Measurements from ENCODE around the gene KLHL40. TPM values are rescaled to one million over a fixed set of nuclear protein-coding genes. Genes with fewer than 3 reads are reported as not detected.

KLHL40 gene
- total RNA-seq, 1 experiment from 2014 or later: not detected

GRCh38 chr3:42647821-42648459, 37.4 kb upstream of the KLHL40 start:
- Histone ChIP-seq H3K14ac (ENCODE audit: insufficient read depth, low read length) (no peak overlapping the region), H3K23ac (ENCODE audit: insufficient read length, low read depth, low read length) (no peak overlapping the region), H3K4me1 (ENCODE audit: insufficient read depth, low read length) (peaks cover 3% of the 10 kb centered on the region; the same call in 1 of the 2 replicates), H2AFZ (ENCODE audit: low read length) (no peak overlapping the region), H4K8ac (replicated peaks; ENCODE audit: insufficient read length, low read depth, low read length) (no peak overlapping the region), H2BK20ac (ENCODE audit: low read depth, low read length, poor library complexity, severe bottlenecking) (no peak overlapping the region), H4K91ac (ENCODE audit: insufficient read length, low read depth, low read length) (no peak overlapping the region), H3T11ph (ENCODE audit: low read length) (no peak overlapping the region), H2BK15ac (ENCODE audit: low read depth, low read length) (no peak overlapping the region), H2BK12ac (ENCODE audit: insufficient read length, low read depth, low read length) (no peak overlapping the region), H2BK5ac (ENCODE audit: insufficient read length, low read length) (no peak overlapping the region), H3K4me2 (ENCODE audit: insufficient read depth, insufficient read length, low read length) (no peak overlapping the region), H3K79me2 (ENCODE audit: insufficient read depth, low read length) (no peaks in the 10 kb centered on the region), H2BK120ac (ENCODE audit: low read depth, low read length, poor library complexity, severe bottlenecking) (no peak overlapping the region), H3K56ac (ENCODE audit: insufficient read length, low read depth, low read length) (no peak overlapping the region), H3K27me3 (ENCODE audit: insufficient read depth, low read length) (no peaks in the 10 kb centered on the region), H3K9me3 (ENCODE audit: control insufficient read depth, low read depth, low read length) (no peaks in the 10 kb centered on the region), H4K20me1 (ENCODE audit: control insufficient read depth, insufficient read depth, insufficient read length) (no peaks in the 10 kb centered on the region), H2AK5ac (ENCODE audit: insufficient read length, low read length) (no peak overlapping the region), H4K5ac (ENCODE audit: insufficient read length, low read depth, low read length) (no peak overlapping the region), H3K79me1 (ENCODE audit: insufficient read depth, low read depth, low read length, poor library complexity, severe bottlenecking) (no peaks in the 10 kb centered on the region), H3K23me2 (ENCODE audit: insufficient read length, low read depth, low read length, poor library complexity, severe bottlenecking) (no peaks in the 10 kb centered on the region), H3K4ac (ENCODE audit: low read depth, low read length) (no peak overlapping the region), H3K27ac (ENCODE audit: insufficient read length, low read depth, low read length) (peak overlapping the region; percentile 8), H3K18ac (ENCODE audit: insufficient read length, low read depth, low read length) (no peak overlapping the region), H3K9ac (ENCODE audit: extremely low read depth, insufficient read length, low read length) (no peak overlapping the region)
- Mint-ChIP-seq H3K9me3 (no peaks in the 10 kb centered on the region), H3K36me3 (ENCODE audit: insufficient read depth in 1 of 3, low read depth in 3 of 3) (peaks cover 27 to 60% (median 56%) of the 10 kb centered on the region in 3 experiments; a peak in 6 of 7 replicates), H3K4me1 (peaks cover 36% of the 10 kb centered on the region in 2 experiments), H3K27me3 (ENCODE audit: low read depth) (no peaks in the 10 kb centered on the region), H3K4me3 (no peak overlapping the region), H3K27ac (peak overlapping the region in 2 of 3 experiments; percentile 74 to 75; a peak in 5 of 7 replicates)
- peak; percentile 60 for DNase-seq
- TF ChIP-seq CTCF (conservative IDR thresholded peaks at IDR 0.05): no peak
- no CpG with 5 or more reads among the region's 5 CpGs for WGBS (ENCODE audit: extremely low coverage, insufficient read length, low lambda C conversion rate)

Data from H9 (cell line).